Ascending aorta (tissue), 2 donors: ENCODE results near the gene GFRA1. TPM values are rescaled to one million over a fixed set of nuclear protein-coding genes. Genes with fewer than 3 reads are reported as not detected.

Source experiments
- DNase-seq, 2 donors: peaks; one replicate each; pipeline ENCODE4 v3.0.0-alpha.2; 2019; ENCODE audit warnings: low spot score in 2 of 2
- H3K27ac ChIP-seq, 2 donors: fragments of 200-600 bp; sonication (generic); one replicate each; pipeline ENCODE4 v1.5.1; 2016 to 2017; ENCODE audit warnings: mild to moderate bottlenecking in 1 of 2
- H3K27me3 ChIP-seq: fragments of 200-600 bp; sonication (generic); one replicate; pipeline ENCODE4 v1.5.1; 2017
- H3K36me3 ChIP-seq, 2 donors: fragments of 200-600 bp; sonication (generic); one replicate each; pipeline ENCODE4 v1.5.1; 2016
- H3K4me1 ChIP-seq, 2 donors: fragments of 200-600 bp; sonication (generic); one replicate each; pipeline ENCODE4 v1.5.1; 2016 to 2017; ENCODE audit warnings: mild to moderate bottlenecking in 1 of 2
- H3K4me3 ChIP-seq, 2 donors: fragments of 200-600 bp; sonication (generic); one replicate each; pipeline ENCODE4 v1.5.1; 2016 to 2017; ENCODE audit warnings: mild to moderate bottlenecking in 1 of 2
- H3K9me3 ChIP-seq, 2 donors: fragments of 200-600 bp; sonication (generic); one replicate each; pipeline ENCODE4 v1.5.1; 2016
- intact Hi-C: fragments of 100-400 bp; cut with DNase I; formaldehyde crosslinking; loops from one replicate; pipeline ENCODE4 v1.15.1; 2023
- total RNA-seq: library from RNA; depleted of rRNA; stranded (reverse); fragments of >200 nt; gene quantifications from one replicate; pipeline ENCODE4 v1.1.0, GENCODE V29; 2016
- TF ChIP-seq, protein P1 (sequence below), 3 experiments: fragments of 200-600 bp in 2 of 3; fragments of 450-650 bp in 1 of 3; sonication (generic) in 2 of 3; IDR thresholded peaks; one replicate each; pipeline ENCODE4 v1.5.1; 2016 to 2019; ENCODE audit warnings: antibody characterized with exemption in 3 of 3, mild to moderate bottlenecking in 1 of 3, moderate library complexity in 1 of 3

The GFRA1 gene
- total RNA-seq, 1 donor from 2014 or later: 7.0 TPM

DNA sequence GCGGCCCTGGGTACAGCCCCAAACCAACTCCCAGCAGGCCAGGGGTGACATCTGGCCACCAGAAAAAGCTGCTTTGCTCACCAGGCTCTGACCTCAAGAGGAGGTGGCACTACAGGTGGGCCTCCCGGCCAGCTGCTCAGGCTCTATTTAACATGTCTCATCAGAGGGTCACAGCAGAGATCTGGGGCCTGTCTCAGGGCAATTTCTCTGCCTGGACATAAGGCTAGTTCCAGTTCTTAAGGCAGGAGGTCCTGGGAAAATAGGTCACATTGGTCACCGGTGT is 88.6 kb downstream of the GFRA1 start:
- Histone ChIP-seq H3K4me3 (no peak overlapping the region), H3K27me3 (no peaks in the 10 kb centered on the region), H3K4me1 (no peaks in the 10 kb centered on the region), H3K27ac (no peak overlapping the region), H3K36me3 (no peaks in the 10 kb centered on the region), H3K9me3 (no peaks in the 10 kb centered on the region)
- TF ChIP-seq, protein P1, sequence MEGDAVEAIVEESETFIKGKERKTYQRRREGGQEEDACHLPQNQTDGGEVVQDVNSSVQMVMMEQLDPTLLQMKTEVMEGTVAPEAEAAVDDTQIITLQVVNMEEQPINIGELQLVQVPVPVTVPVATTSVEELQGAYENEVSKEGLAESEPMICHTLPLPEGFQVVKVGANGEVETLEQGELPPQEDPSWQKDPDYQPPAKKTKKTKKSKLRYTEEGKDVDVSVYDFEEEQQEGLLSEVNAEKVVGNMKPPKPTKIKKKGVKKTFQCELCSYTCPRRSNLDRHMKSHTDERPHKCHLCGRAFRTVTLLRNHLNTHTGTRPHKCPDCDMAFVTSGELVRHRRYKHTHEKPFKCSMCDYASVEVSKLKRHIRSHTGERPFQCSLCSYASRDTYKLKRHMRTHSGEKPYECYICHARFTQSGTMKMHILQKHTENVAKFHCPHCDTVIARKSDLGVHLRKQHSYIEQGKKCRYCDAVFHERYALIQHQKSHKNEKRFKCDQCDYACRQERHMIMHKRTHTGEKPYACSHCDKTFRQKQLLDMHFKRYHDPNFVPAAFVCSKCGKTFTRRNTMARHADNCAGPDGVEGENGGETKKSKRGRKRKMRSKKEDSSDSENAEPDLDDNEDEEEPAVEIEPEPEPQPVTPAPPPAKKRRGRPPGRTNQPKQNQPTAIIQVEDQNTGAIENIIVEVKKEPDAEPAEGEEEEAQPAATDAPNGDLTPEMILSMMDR (IDR thresholded peaks at IDR 0.05): no peak
- DNase-seq: no peak
- intact Hi-C loops: no loop called here

DNA sequence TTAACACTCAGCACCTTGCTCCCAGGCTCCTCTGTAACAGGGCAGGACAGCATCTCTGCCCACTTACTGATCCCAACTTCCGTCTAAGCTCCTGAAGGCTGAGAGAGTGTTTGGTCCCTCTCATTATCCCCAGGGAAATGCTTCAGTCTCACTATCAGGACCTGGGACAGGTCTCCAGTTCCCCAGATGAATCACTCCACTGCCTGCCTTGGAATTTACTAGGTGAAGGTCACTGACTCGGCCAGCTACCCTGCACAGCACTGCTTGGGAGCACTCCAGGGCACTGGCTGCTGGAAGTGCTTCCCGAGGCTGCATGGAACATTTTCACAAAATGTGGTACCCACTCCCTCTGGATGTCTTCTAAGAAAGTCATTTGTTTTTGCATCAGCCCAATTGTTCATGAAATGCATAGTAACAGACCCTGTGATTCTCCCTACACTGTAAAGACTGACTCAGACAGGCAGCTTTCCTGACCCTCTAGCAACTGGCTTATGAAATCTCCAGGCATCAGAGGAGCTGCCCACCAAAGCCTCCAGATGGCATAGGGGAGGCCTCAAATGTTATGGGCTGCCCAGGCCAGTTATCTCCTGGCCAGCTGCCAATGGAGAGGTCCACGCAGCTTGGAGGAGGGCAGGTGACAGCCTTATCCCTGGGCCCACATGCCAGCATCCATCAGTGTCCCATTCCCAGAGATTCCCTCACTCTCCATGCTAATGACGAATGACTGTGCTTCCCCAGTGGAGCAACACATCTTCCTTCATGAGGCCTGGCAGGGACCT is 89.1 kb downstream of the GFRA1 start:
- H3K36me3 ChIP-seq: no peaks in the 10 kb centered on the region
- H3K9me3 ChIP-seq: no peaks in the 10 kb centered on the region
- no peaks in the 10 kb centered on the region for H3K4me1 ChIP-seq
- no peak for DNase-seq
- TF ChIP-seq, protein P1 (IDR thresholded peaks at IDR 0.05): no peak
- intact Hi-C loops: no loop called here
- no peak overlapping the region for H3K4me3 ChIP-seq
- H3K27ac ChIP-seq: no peak overlapping the region
- H3K27me3 ChIP-seq: no peaks in the 10 kb centered on the region

DNA sequence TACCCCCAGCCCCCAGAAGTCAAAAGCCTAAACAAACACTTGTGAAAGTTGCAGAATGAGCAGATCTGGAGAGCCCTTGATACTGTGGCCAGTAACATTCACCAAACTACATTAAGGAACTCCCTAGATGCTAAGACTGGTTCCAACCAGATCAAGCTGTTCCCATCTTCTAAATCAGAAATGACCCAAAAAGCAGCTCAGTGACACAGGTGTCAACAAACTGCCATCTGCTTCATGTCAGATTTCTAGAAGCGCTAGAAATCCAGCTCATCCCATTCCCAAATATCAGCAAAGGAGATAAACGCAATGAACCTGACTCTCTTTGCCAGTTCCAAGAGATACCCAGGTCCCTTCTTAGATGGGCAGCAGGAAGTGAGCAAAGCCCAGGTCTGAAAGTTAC is 90.6 kb downstream of the GFRA1 start:
- Histone ChIP-seq H3K36me3 (no peaks in the 10 kb centered on the region), H3K4me3 (no peak overlapping the region), H3K27me3 (no peaks in the 10 kb centered on the region), H3K27ac (no peak overlapping the region), H3K9me3 (no peaks in the 10 kb centered on the region), H3K4me1 (no peaks in the 10 kb centered on the region)
- DNase-seq: no peak
- TF ChIP-seq, protein P1 (IDR thresholded peaks at IDR 0.05): no peak
- intact Hi-C loops: no loop called here

DNA sequence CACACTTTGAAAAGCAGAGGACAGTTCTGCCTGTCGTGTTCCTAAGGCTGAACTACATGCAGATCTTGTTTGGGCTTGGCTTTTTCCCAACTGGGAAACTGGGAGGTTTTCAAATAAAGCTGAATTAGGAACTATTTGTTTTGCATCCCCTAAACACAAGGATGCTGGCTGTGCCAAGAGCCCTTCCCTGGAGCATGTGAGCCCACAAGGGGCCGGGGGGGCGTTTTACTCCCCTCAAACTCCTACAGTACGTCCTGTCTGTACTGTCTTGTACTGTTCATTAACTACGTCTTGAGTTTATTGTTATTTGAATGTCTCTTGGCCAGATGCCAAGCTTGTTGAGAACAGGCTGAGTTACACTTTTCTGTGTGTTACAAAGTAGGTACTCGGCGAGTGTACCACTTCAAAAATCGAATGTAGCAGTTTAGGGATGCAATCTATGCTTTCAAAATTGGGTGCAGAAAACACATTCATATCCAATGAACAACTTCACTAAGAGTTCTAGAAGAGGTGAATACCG is 94.9 kb downstream of the GFRA1 start:
- intact Hi-C loops: no loop called here
- H3K36me3 ChIP-seq: no peaks in the 10 kb centered on the region
- no peak for DNase-seq
- no peaks in the 10 kb centered on the region for H3K4me1 ChIP-seq
- H3K4me3 ChIP-seq: no peak overlapping the region
- no peaks in the 10 kb centered on the region for H3K27me3 ChIP-seq
- no peak overlapping the region for H3K27ac ChIP-seq
- H3K9me3 ChIP-seq: no peaks in the 10 kb centered on the region
- TF ChIP-seq, protein P1 (IDR thresholded peaks at IDR 0.05): no peak

DNA sequence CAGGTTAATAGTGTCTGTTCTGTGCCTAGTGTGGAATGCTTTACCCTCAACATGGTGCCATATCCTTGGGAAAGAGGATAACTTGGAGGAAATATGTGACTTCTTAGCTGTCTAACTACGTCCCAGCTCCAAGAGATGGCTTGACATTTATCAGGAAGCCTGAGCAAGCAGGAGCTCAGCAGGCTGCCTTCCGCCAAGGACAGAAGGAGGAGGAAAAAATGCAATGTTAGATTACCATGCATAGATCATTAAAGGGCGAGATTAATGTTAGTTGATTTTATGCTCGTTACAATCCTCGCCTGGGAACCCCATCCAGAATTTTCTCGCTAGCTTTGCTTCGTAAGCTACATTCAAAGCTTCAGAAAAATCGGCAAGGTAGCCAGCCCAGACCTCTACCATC is 97.8 kb downstream of the GFRA1 start:
- no peak overlapping the region for H3K4me3 ChIP-seq
- H3K27ac ChIP-seq: no peak overlapping the region
- H3K4me1 ChIP-seq: no peaks in the 10 kb centered on the region
- H3K27me3 ChIP-seq: no peaks in the 10 kb centered on the region
- TF ChIP-seq, protein P1 (IDR thresholded peaks at IDR 0.05): no peak
- H3K36me3 ChIP-seq: no peaks in the 10 kb centered on the region
- H3K9me3 ChIP-seq: no peaks in the 10 kb centered on the region
- DNase-seq: no peak
- intact Hi-C loops: no loop called here
